WTC11 (cell line): ENCODE results near the gene IGFBP4. TPM values are rescaled to one million over a fixed set of nuclear protein-coding genes. Genes with fewer than 3 reads are reported as not detected.

ENCODE experiments used
- ATAC-seq: fragments of 200-7000 bp; cut with Tn5 transposase; 2 replicates; pipeline ENCODE4 v1.10.0; 2021; ENCODE audit warnings: mild to moderate bottlenecking, moderate library complexity
- CTCF ChIA-PET: fragments of 300-600 bp; sonication (Branson Sonifier 250); formaldehyde crosslinking; loops from one replicate; lab custom pipeline; 2021; ENCODE audit warnings: antibody characterized with exemption; lab: Charles Lee
- POLR2A ChIA-PET: fragments of 350-600 bp; sonication (Branson Sonifier 250); formaldehyde crosslinking; loops from one replicate; lab custom pipeline; 2021; ENCODE audit warnings: antibody characterized with exemption; lab: Charles Lee
- DNase-seq: peaks from one replicate; pipeline ENCODE4 v3.0.0; 2021; ENCODE audit warnings: low spot score
- H3K27ac Mint-ChIP-seq: 2 replicates; pipeline ENCODE4 v1.8.0; 2021; ENCODE audit warnings: mixed read lengths
- H3K27me3 Mint-ChIP-seq: 2 replicates; pipeline ENCODE4 v1.8.0; 2021; ENCODE audit warnings: low read depth, mild to moderate bottlenecking, moderate library complexity, mixed read lengths
- H3K36me3 Mint-ChIP-seq: 2 replicates; pipeline ENCODE4 v1.8.0; 2021; ENCODE audit warnings: mixed read lengths
- H3K4me1 Mint-ChIP-seq: 2 replicates; pipeline ENCODE4 v1.8.0; 2022; ENCODE audit warnings: mixed read lengths
- H3K4me3 Mint-ChIP-seq: 2 replicates; pipeline ENCODE4 v1.8.0; 2021; ENCODE audit warnings: mild to moderate bottlenecking, moderate library complexity, mixed read lengths
- H3K9me3 Mint-ChIP-seq: 2 replicates; pipeline ENCODE4 v1.8.0; 2021; ENCODE audit warnings: mixed read lengths
- AFF4 ChIP-seq: sonication (generic); formaldehyde crosslinking; IDR thresholded peaks from 2 replicates; pipeline ENCODE4 v1.8.1; 2023; ENCODE audit warnings: mild to moderate bottlenecking, missing genetic modification reagents, borderline replicate concordance
- ARID4B ChIP-seq: sonication (generic); formaldehyde crosslinking; IDR thresholded peaks from 2 replicates; pipeline ENCODE4 v1.8.0; 2023; ENCODE audit warnings: missing genetic modification reagents, mild to moderate bottlenecking, borderline replicate concordance
- ATF3 ChIP-seq: sonication (generic); formaldehyde crosslinking; conservative IDR thresholded peaks from 2 replicates; pipeline ENCODE4 v1.8.1; 2022; ENCODE audit warnings: mild to moderate bottlenecking, missing genetic modification reagents
- E2F1 ChIP-seq: sonication (generic); formaldehyde crosslinking; IDR thresholded peaks from 2 replicates; pipeline ENCODE4 v1.8.0; 2022; ENCODE audit warnings: mild to moderate bottlenecking, missing genetic modification reagents
- ERG ChIP-seq: fragments of 250-450 bp; sonication (Bioruptor Pico); IDR thresholded peaks from 2 replicates; pipeline ENCODE4 v1.8.0; 2021; ENCODE audit warnings: mild to moderate bottlenecking
- ETV6 ChIP-seq: sonication (generic); formaldehyde crosslinking; IDR thresholded peaks from 2 replicates; pipeline ENCODE4 v1.8.1; 2022; ENCODE audit warnings: mild to moderate bottlenecking, missing genetic modification reagents
- HMGA2 ChIP-seq: fragments of 250-450 bp; sonication (Bioruptor Pico); IDR thresholded peaks from 2 replicates; pipeline ENCODE4 v1.4.0; 2021; ENCODE audit warnings: mild to moderate bottlenecking, moderate library complexity
- IRF2 ChIP-seq: sonication (generic); formaldehyde crosslinking; IDR thresholded peaks from 2 replicates; pipeline ENCODE4 v1.8.0; 2022; ENCODE audit warnings: low read depth, missing genetic modification reagents, borderline replicate concordance
- MAX ChIP-seq: sonication (generic); formaldehyde crosslinking; IDR thresholded peaks from 2 replicates; pipeline ENCODE4 v1.8.0; 2022; ENCODE audit warnings: mild to moderate bottlenecking, missing genetic modification reagents
- PRRX2 ChIP-seq: fragments of 250-450 bp; sonication (Bioruptor Pico); IDR thresholded peaks from 2 replicates; pipeline ENCODE4 v1.8.0; 2021; ENCODE audit warnings: mild to moderate bottlenecking
- SP1 ChIP-seq: sonication (generic); formaldehyde crosslinking; conservative IDR thresholded peaks from 2 replicates; pipeline ENCODE4 v1.8.1; 2022; ENCODE audit warnings: missing genetic modification reagents
- TCF7 ChIP-seq: sonication (generic); formaldehyde crosslinking; IDR thresholded peaks from 2 replicates; pipeline ENCODE4 v1.8.0; 2022; ENCODE audit warnings: mild to moderate bottlenecking, low read depth, missing genetic modification reagents, moderate library complexity
- USF1 ChIP-seq: sonication (generic); formaldehyde crosslinking; IDR thresholded peaks from 2 replicates; pipeline ENCODE4 v1.8.0; 2022; ENCODE audit warnings: mild to moderate bottlenecking, missing genetic modification reagents
- USF2 ChIP-seq: sonication (generic); formaldehyde crosslinking; IDR thresholded peaks from 2 replicates; pipeline ENCODE4 v1.8.1; 2023; ENCODE audit warnings: mild to moderate bottlenecking, missing genetic modification reagents, moderate library complexity
- ZBTB21 ChIP-seq: sonication (generic); formaldehyde crosslinking; IDR thresholded peaks from 2 replicates; pipeline ENCODE4 v1.8.1; 2023; ENCODE audit warnings: mild to moderate bottlenecking, missing genetic modification reagents, borderline replicate concordance
- ZMAT4 ChIP-seq: fragments of 250-450 bp; sonication (Bioruptor Pico); IDR thresholded peaks from 2 replicates; pipeline ENCODE4 v1.9.0; 2021; ENCODE audit warnings: mild to moderate bottlenecking
- ZNF138 ChIP-seq: sonication (generic); formaldehyde crosslinking; conservative IDR thresholded peaks from 2 replicates; pipeline ENCODE4 v1.8.1; 2022; ENCODE audit warnings: mild to moderate bottlenecking, moderate library complexity, missing genetic modification reagents
- ZNF263 ChIP-seq: sonication (generic); formaldehyde crosslinking; IDR thresholded peaks from 2 replicates; pipeline ENCODE4 v1.8.1; 2022; ENCODE audit warnings: low read depth, mild to moderate bottlenecking, moderate library complexity, missing genetic modification reagents
- ZNF425 ChIP-seq: fragments of 250-450 bp; sonication (Bioruptor Pico); conservative IDR thresholded peaks from 2 replicates; pipeline ENCODE4 v1.9.0; 2021; ENCODE audit warnings: mild to moderate bottlenecking
- total RNA-seq: library from RNA; stranded (reverse); gene quantifications from 3 replicates; pipeline ENCODE4 v1.2.3, GENCODE V29; 2021

The IGFBP4 gene
- total RNA-seq, 1 experiment from 2014 or later = 172 TPM

- POLR2A ChIA-PET = interaction anchor here (0.7 to 1.5 kb wide), 5 partner anchors 13 to 116 kb away, joined by 3 to 7 read pairs (median 4); no protein-coding TSS in a partner anchor
- peak; percentile 55; the same call in 1 of the 2 replicates for TF ChIP-seq E2F1 (CRISPR knock-in tag)
- no peak for TF ChIP-seq USF2
- peak; percentile 58; the same call in 1 of the 2 replicates for TF ChIP-seq ARID4B (CRISPR knock-in tag)
- TF ChIP-seq ERG (CRISPR knock-in tag) = no peak
- TF ChIP-seq ATF3 (CRISPR knock-in tag) = no peak
- no peak for TF ChIP-seq ZNF425
- TF ChIP-seq ETV6 = peak; percentile 74; the same call in 1 of the 2 replicates
- no peak for TF ChIP-seq AFF4 (CRISPR knock-in tag)
- no peak for TF ChIP-seq IRF2 (CRISPR knock-in tag)
- TF ChIP-seq TCF7 (CRISPR knock-in tag) = no peak
- no peak for TF ChIP-seq USF1 (CRISPR knock-in tag)
- no peak for TF ChIP-seq ZNF263
- TF ChIP-seq SP1 (CRISPR knock-in tag) = 0 out of 2 replicates have a peak, but pooled peaks have one; percentile 53
- no peak for TF ChIP-seq ZBTB21 (CRISPR knock-in tag)
- no peak for TF ChIP-seq ZMAT4 (CRISPR knock-in tag)
- TF ChIP-seq HMGA2 = no peak
- TF ChIP-seq MAX = peak; percentile 24; the same call in 1 of the 2 replicates
- no peak for TF ChIP-seq PRRX2 (CRISPR knock-in tag)
- no peak for TF ChIP-seq ZNF138 (CRISPR knock-in tag)
These were observed 25.4 kb upstream of the IGFBP4 start, which contains the start of gene TOP2A for GRCh38 chr17:40417609-40418427. Gene TOP2A (minus strand): TSS chr17:40417896. CDS start chr17:40417791, 105 bp downstream.

More at GRCh38 chr17:40417609-40418427, 25.4 kb upstream of the IGFBP4 start, which contains the start of gene TOP2A:
- peak within 1 kb of the TSS; percentile 97 for H3K4me3 Mint-ChIP-seq
- H3K27ac Mint-ChIP-seq = peak within 1 kb of the TSS; percentile 84
- no peaks in the 10 kb centered on the region for H3K9me3 Mint-ChIP-seq
- no peaks in the 10 kb centered on the region; the same call in 1 of the 2 replicates for H3K27me3 Mint-ChIP-seq
- DNase-seq (peak; percentile 97), ATAC-seq (peak; percentile 95)
- H3K36me3 Mint-ChIP-seq = peaks cover 33% of the 10 kb centered on the region
- peaks cover 49% of the 10 kb centered on the region for H3K4me1 Mint-ChIP-seq
- CTCF ChIA-PET = interaction anchor here (0.6 to 8.7 kb wide), 29 partner anchors 8 to 305 kb away, joined by 3 to 125 read pairs (median 5); partner anchors contain the start of genes GJD3 and IGFBP4
